Nucleus accumbens (tissue), 56 donors: Measurements from ENCODE around the gene YY1AP1.
"Not testable (repeated sequence)": the region's sequence is repeated elsewhere in the genome, so short reads cannot be mapped to it uniquely, and the experiment has no call there.

Experiments
- DNase-seq, 56 donors: peaks; one replicate each; lab custom pipeline; 2025; lab: John Stamatoyannopoulos, UW

The YY1AP1 gene

DNA sequence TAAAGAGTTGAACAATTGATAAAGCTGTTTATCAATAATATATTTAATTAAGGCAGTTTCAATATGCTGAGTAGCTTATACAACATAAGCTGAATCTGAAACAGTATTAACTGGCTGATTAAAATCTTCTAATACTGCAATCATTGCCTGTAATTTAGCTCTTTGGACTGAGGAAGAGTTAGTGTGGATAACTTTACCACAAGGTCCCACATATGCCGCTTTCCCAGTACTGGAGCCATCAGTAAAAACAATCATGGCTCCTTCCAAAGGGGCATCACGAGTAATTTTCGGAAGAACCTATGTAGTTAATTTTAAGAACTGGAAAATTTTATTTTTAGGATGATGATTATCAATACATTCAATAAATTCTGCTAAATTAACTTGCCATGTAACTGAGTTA, 7.0 kb upstream of the YY1AP1 start:
- no peak for DNase-seq

DNA sequence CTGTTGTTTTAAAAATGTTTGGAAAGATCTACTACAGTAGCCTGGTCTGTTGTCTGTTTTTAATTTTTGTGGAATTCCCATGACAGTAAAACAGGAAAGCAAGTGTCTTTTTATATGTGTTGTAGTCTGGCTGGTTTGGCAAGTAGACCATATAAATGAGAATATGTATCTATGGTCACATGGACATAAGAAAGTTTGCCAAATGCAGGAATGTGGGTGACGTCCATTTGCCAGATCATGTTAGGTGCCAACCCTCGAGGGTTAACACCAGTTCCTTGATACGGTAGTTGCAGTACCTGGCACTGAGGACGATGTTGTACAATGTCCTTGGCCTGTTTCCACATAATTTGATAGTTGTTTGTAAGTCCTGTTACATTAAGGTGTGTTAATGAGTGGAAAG, 6.5 kb upstream of the YY1AP1 start:
- no peak for DNase-seq

- DNase-seq: no peak
Measured at GRCh38 chr1:155694167-155694566, 5.6 kb upstream of the YY1AP1 start.

GRCh38 chr1:155691992-155692528, 3.5 kb upstream of the YY1AP1 start:
- DNase-seq: no peak

DNA sequence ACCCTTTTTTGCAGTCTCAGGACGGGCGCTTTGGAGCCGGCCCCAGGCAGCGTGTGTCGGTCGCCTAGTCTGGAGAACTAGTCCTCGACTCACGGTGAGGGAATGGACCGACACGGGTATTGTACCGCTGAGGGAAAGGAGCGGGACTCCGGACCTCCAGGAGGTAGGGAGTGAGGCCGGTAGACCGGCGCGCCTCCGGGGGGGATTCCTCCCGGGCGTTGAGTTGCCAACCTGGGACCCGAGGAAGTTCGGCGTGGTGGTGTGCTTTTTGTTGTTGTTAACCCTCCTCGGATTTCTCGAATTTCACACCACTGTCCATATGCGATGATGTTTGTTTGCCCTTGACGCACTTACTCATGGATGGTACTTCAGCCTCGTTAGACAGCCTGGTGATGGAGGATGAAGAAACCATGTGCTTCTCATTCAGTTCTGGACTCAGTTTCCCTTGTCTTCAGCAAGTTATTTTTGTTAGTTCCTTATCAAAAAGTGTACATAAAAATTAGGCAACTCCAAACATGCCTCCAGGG, 570 bp upstream of the YY1AP1 start, which contains the start of gene DAP3:
Gene DAP3 (plus strand): TSS at position 11 of the 527 bp plus-strand sequence. CDS start 20,689 bp downstream, outside the sequence.
- peak in 1 of 56 donors; percentile 58 for DNase-seq

DNA sequence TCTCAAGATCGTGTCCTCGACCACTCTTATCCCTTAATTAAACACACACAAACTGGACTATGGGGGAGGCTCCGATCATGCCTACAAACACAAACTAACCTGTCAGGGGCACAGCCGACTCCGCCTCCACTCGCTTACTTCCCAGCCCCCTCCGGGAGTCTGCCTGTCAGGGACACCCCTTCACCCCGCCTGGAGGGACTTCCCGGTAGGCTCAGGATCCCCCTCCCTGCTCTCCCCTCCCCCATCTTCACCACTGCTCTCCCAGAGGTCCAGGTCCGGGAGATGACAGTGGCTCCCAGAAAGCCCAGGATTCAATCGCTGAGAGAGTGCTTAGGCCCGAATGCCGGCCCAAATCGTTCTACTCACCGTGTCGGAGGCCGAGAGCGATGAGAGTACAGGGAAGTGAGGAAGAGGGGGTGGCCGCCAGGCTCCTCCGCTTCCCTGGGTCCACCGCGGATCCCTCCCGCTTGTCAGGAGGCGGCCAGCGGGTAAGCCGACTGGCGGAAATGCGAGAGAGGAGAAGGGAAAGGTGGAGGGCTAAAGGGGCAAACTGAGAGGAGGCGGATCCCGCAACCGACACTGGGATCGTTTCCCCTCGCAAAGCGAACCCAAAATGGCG, 760 bp downstream of the YY1AP1 start:
- DNase-seq: peak in 12 of 56 donors; percentile 24 to 56 (median 42)

DNA sequence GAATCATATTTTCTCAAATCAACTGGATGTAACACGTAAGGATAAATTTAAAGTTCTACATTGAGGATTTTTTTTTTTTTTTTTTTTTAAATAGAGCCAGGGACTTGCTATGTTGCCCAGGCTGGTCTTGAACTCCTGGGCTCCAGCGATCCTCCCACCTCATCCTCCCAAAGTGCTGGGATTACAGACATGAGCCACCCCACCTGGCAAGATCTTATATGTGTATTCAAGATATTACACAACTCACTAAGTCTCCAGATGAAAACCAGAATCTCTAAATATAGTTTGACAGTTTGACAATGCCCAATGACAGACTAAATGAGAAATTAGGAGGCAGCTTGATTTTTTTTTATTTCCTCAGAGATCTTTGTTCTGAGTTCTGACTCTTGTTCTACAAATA, 6.8 kb downstream of the YY1AP1 start:
- peak in 6 of 56 donors; percentile 3 to 19 (median 4) for DNase-seq

DNA sequence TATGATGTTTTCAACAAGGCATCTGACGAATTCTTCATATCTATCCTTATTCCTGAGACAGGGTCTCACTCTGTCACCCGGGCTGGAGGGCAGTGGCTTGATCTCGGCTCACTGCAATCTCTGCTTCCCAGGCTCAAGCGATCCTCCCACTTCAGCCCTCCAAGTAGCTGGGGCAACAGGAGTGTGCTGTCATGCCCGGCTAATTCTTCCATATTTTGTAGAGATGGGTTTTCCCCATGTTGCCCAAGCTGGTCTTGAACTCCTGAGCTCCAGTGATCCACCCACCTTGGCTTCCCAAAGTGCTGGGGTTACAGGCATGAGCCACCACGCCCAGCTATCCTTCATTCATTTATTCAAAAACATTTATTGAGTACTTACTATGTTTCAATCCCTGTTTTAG, 8.0 kb downstream of the YY1AP1 start:
- DNase-seq: no peak

DNA sequence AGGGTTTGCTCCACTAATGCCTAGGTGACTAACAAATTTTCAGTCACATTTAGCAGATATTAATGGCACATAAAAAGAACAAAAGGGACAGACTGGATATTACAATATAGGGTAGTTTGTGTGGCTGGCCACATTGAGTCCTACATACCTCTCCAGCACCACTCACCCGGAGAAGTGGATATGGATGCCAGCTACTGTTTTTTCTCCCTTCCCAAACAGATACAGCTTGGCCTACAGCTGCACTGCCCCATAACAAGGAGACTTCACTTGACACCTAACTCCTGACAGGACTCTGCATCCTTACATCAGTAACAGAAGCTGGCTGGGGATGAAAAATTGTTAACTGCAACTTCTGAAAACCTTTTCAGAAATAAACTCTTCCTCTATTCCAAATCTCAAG, 9.6 kb downstream of the YY1AP1 start:
- not testable (repeated sequence) for DNase-seq

DNA sequence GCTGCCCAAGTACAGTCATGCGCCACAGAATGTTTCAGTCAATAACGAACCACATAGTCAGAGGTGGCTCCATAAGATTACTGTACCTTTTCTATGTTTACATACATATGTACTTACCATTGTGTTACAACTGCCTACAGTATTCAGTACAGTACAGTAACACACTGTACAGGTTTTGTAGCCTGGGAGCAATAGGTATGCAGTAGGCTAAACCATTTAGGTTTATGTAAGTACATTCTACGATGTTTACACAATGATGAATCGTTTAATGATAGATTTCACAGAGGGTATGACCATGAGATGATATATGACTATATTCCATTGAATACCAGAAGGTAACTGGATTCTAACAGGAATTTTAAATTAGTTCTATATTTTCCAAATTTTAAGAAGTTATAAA, 10.5 kb downstream of the YY1AP1 start:
- no peak for DNase-seq

GRCh38 chr1:155673003-155673402, 15.6 kb downstream of the YY1AP1 start:
- no peak for DNase-seq

DNA sequence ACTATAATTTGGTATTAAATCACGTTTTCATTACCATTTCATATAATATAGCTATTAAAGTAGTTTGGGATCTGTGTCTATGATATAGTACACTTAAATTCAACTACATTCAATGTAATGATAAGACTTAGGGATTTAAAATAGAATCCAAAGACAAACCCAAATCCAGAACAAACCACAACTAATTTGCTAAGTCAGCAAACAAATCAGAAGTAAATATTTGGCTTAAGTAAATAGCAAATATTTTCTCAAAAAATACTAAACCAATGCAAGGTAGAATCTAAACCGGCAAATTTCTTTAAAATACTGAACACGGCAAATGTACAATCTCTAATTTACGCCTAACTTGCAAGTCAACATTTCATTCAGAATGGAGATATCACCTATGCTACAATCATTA, 16.8 kb downstream of the YY1AP1 start:
- DNase-seq: no peak

GRCh38 chr1:155669233-155670162, 19.1 kb downstream of the YY1AP1 start:
- DNase-seq: no peak

- DNase-seq: not testable (repeated sequence)
Measured at GRCh38 chr1:155661239-155661638, 27.3 kb downstream of the YY1AP1 start.

GRCh38 chr1:155657463-155657862, 31.1 kb downstream of the YY1AP1 start:
- no peak for DNase-seq

DNA sequence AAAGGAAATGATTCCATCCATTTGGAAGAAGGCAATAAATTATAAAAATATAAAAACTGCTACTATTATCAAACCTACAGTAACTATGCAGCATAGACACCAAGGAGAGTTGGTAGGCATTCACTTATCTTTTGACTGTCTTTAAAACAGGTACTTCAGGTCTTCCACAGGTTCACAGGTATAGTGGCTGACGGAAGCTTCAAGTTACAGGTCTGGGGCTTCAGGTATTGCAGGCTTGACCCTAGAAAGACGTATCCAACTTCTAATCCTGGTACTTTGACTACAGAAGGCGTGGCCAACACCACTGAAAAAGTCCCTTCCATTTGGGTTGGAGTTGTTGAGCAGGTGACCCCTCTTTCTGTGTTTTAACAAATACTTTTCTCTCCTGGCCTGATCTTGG, 35.6 kb downstream of the YY1AP1 start:
- no peak for DNase-seq

- no peak for DNase-seq
Measured at GRCh38 chr1:155651861-155652661, 36.5 kb downstream of the YY1AP1 start.

DNA sequence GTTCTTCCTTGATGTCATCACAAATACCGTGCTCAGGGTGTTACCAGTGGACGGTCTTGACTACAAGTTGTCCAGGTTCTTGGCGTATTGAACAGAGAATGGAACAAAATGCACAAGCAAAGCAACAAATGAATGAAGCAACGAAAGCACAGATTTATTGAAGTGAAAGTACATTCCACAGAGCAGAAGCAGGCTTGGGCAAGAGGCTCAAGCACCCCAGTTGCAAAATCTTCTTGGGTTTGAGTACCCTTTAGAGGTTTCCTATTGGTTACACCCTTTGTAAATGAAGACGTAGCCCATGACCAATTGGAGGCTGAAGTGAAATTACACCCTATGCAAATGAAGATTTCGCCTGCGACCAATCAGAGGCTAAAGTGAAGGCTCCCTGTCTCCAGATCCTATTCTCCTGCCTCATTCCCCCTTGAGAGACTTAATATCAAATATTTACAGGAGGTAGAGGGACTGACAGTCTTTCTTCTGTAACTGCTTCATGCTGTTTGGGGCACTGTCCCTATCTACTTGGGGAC, 38.3 kb downstream of the YY1AP1 start:
- no peak for DNase-seq

DNA sequence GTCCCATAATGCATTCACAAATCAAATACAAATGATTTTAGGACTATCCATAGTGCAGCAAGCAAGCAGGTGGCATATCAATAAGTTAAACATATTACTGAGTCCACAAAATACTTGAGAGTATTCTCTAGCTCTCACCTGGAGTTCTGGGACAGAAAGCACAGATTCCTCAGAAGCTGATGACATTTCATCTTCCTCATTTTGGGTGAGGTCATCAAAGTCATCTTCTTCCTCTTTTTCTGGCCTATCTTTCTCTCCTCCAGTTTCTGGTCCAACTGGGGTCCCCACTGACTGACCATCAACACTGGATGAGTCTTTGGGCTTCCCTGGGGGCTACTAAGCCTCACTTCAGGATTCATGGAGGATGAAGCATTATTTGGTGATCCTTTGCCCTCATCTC, 38.9 kb downstream of the YY1AP1 start:
- DNase-seq: no peak
